Panc1 (cell line): ENCODE measurements around the gene EME1. TPM values are rescaled to one million over a fixed set of nuclear protein-coding genes. Genes with fewer than 3 reads are reported as not detected.
A peak's percentile ranks its signal among the peaks of the same experiment; 100 is the strongest.

ENCODE experiments used
- ATAC-seq: fragments of 200-7000 bp; cut with Tn5 transposase; 2 replicates; pipeline ENCODE4 v1.9.1; 2020; ENCODE audit warnings: mild to moderate bottlenecking, moderate library complexity
- BruUV-seq: library from RNA; stranded (reverse); fragments of 400-500 nt; replicated peaks from 2 replicates; lab custom pipeline; 2021; lab: Mats Ljungman, UMichigan
- CTCF ChIA-PET: fragments of 300-600 bp; sonication (Branson Sonifier 250); formaldehyde crosslinking; loops from one replicate; lab custom pipeline; 2022; ENCODE audit warnings: antibody characterized with exemption; lab: Charles Lee
- POLR2A ChIA-PET: fragments of 300-600 bp; sonication (Branson Sonifier 250); formaldehyde crosslinking; loops from one replicate; lab custom pipeline; 2022; ENCODE audit warnings: antibody characterized with exemption; lab: Charles Lee
- DNase-seq: peaks from one replicate; pipeline ENCODE4 v3.0.0-alpha.2; 2010; ENCODE audit warnings: low read depth, low spot score
- H3K27ac ChIP-seq: 2 replicates; pipeline ENCODE4 v1.5.1; 2011; ENCODE audit warnings: mild to moderate bottlenecking, low read length, inconsistent platforms
- H3K27me3 ChIP-seq: fragments of 200-500 bp; sonication (Bioruptor generic); 2 replicates; pipeline ENCODE4 v1.6.0; 2014; ENCODE audit warnings: low read length, inconsistent platforms; ENCODE audit not compliant: control insufficient read depth, insufficient read depth
- H3K36me3 ChIP-seq: fragments of 200-500 bp; sonication (Bioruptor generic); 2 replicates; pipeline ENCODE4 v1.5.1; 2014; ENCODE audit warnings: inconsistent platforms, mild to moderate bottlenecking, low read length, moderate library complexity; ENCODE audit not compliant: control insufficient read depth, insufficient read depth
- H3K4me1 ChIP-seq: 2 replicates; pipeline ENCODE4 v1.5.1; 2011; ENCODE audit warnings: inconsistent platforms, mild to moderate bottlenecking, low read length, moderate library complexity; ENCODE audit not compliant: control insufficient read depth, insufficient read depth
- H3K4me3 ChIP-seq, 2 experiments: 2 replicates each; pipeline ENCODE4 v1.5.1; 2011 to 2012; ENCODE audit warnings: low read depth in 2 of 2, low read length in 2 of 2, mild to moderate bottlenecking in 2 of 2, inconsistent platforms in 1 of 2, moderate library complexity in 1 of 2
- H3K9me3 ChIP-seq: fragments of 200-500 bp; sonication (Bioruptor generic); 2 replicates; pipeline ENCODE4 v1.5.1; 2014; ENCODE audit warnings: low read depth, mild to moderate bottlenecking, inconsistent platforms, low read length, moderate library complexity; ENCODE audit not compliant: control insufficient read depth, insufficient read depth
- CTCF ChIP-seq: fragments of 450-650 bp; IDR thresholded peaks from 2 replicates; pipeline ENCODE4 v1.5.1; 2017; ENCODE audit warnings: mild to moderate bottlenecking
- POLR2AphosphoS5 ChIP-seq: IDR thresholded peaks from 2 replicates; pipeline ENCODE4 v1.6.1; 2012; ENCODE audit warnings: mild to moderate bottlenecking, low read depth, low read length, moderate library complexity
- REST ChIP-seq, 2 experiments: IDR thresholded peaks; 2 replicates each; pipeline ENCODE4 v1.6.1; 2011 to 2012; ENCODE audit warnings: low read depth in 2 of 2, control low read depth in 1 of 2, low read length in 1 of 2, mild to moderate bottlenecking in 1 of 2, moderate library complexity in 1 of 2; ENCODE audit not compliant: insufficient read depth in 1 of 2
- SIN3A ChIP-seq: IDR thresholded peaks from 2 replicates; pipeline ENCODE4 v1.6.1; 2012; ENCODE audit warnings: low read depth, mild to moderate bottlenecking, low read length, moderate library complexity, borderline replicate concordance; ENCODE audit not compliant: insufficient read depth
- TCF7L2 ChIP-seq: IDR thresholded peaks from 2 replicates; pipeline ENCODE4 v1.6.1; 2011; ENCODE audit warnings: mild to moderate bottlenecking, low read depth, low read length, inconsistent platforms
- in situ Hi-C: cut with HindIII; loops from 2 replicates; pipeline ENCODE4 v1.10.0; 2016; ENCODE audit warnings: low sequenced_read_pairs, low pct_unique_long_range_greater_than_20kb
- intact Hi-C: fragments of 100-400 bp; cut with micrococcal nuclease; formaldehyde crosslinking; loops from one replicate; pipeline ENCODE4 v1.10.0; 2022; ENCODE audit not compliant: unreplicated experiment
- total RNA-seq: library from RNA; stranded (reverse); gene quantifications from one replicate; pipeline ENCODE4 v1.2.1, GENCODE V29; 2021; ENCODE audit not compliant: unreplicated experiment

EME1 gene
- total RNA-seq, 1 experiment from 2014 or later, result 15.3 TPM

GRCh38 chr17:50352693-50353599 lies 20.1 kb upstream of the EME1 start:
- Histone ChIP-seq H3K9me3 (no peaks in the 10 kb centered on the region), H3K27ac (no peak overlapping the region), H3K36me3 (0 out of 2 replicates have a peak, but pooled peaks cover 2% of the 10 kb centered on the region), H3K4me3 (no peak overlapping the region), H3K27me3 (no peaks in the 10 kb centered on the region), H3K4me1 (no peaks in the 10 kb centered on the region)
- in situ Hi-C loops, result no loop called here
- ChIA-PET CTCF (no interaction called here), POLR2A (no interaction called here)
- 0 out of 2 replicates have a peak, but pooled peaks have one; percentile 11 for ATAC-seq
- BruUV-seq, result no TSS peak
- intact Hi-C loops, result no loop called here
- no peak for DNase-seq
- no peak for TF ChIP-seq TCF7L2
- TF ChIP-seq REST (IDR thresholded peaks at IDR 0.05; ENCODE audit: insufficient read depth in 1 of 2, low read depth in 2 of 2, low read length in 1 of 2), result no peak
- TF ChIP-seq SIN3A, result no peak
- TF ChIP-seq CTCF, result no peak
- no peak for TF ChIP-seq POLR2AphosphoS5

- Histone ChIP-seq H3K9me3 (no peaks in the 10 kb centered on the region), H3K4me3 (no peak overlapping the region), H3K27me3 (no peaks in the 10 kb centered on the region), H3K4me1 (no peaks in the 10 kb centered on the region), H3K27ac (no peak overlapping the region), H3K36me3 (0 out of 2 replicates have a peak, but pooled peaks cover 2% of the 10 kb centered on the region)
- ChIA-PET POLR2A (interaction anchor here (0.6 kb wide), 1 partner anchor 73 kb away, joined by 4 read pairs; no protein-coding TSS in a partner anchor), CTCF (interaction anchor here (0.6 kb wide), 1 partner anchor 8 kb away, joined by 3 read pairs; no protein-coding TSS in a partner anchor)
- TF ChIP-seq POLR2AphosphoS5, result no peak
- TF ChIP-seq SIN3A, result no peak
- no peak for TF ChIP-seq REST (IDR thresholded peaks at IDR 0.05; ENCODE audit: insufficient read depth in 1 of 2, low read depth in 2 of 2, low read length in 1 of 2)
- TF ChIP-seq TCF7L2, result no peak
- TF ChIP-seq CTCF, result no peak
- DNase-seq, result no peak
- no TSS peak for BruUV-seq
- intact Hi-C loops (no loop called here), in situ Hi-C loops (no loop called here)
- ATAC-seq, result no peak
Observed at GRCh38 chr17:50353600-50354195, 19.3 kb upstream of the EME1 start.
